Ramos (cell line): ENCODE results near the gene CA7.

Experiments
- in situ Hi-C: fragments of 300-500 bp; cut with MboI; formaldehyde crosslinking; loops from one replicate; pipeline ENCODE4 v1.14.3; 2022; ENCODE audit warnings: low sequenced_read_pairs; ENCODE audit not compliant: unreplicated experiment

Gene CA7

DNA sequence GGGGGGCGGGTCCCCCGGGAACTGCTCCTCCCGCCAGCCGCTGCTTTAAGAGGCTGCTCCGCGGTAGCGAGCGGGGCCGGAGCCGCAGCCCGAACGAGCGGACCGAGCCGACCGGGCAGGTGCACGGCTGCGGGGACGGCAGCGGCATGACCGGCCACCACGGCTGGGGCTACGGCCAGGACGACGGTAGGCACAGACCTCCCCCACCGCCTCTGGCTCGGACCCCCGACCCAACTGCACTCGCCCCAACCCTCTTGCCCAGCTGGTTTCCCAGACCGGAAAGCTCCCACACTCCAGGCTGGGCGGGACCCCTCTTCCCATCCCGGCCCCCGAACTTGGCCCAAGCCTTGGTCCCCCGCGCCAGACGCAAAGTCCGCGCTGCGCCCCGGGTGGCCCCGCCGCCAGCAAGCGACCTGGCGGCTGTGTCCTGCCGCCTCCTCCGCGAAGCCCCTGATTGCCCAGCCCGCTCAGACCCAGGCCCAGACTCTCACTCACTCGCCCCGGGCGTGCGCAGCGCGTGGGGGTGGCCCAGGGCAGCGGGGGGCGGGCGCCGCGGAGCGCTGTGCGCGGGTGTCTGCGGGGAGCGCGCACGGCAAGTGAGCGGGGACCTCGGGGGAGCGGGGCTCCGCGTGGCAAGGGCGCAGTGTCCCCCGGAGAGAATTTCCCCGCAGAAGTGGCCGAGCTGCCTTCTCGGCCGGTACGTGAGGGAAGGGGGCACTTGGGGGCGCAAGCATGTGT lies at the start of gene CA7:
Gene CA7, plus strand, starts transcription at position 73 of the 738 bp plus-strand sequence. Its CDS starts 74 bp downstream, at position 147.
- in situ Hi-C loops = no loop called here

DNA sequence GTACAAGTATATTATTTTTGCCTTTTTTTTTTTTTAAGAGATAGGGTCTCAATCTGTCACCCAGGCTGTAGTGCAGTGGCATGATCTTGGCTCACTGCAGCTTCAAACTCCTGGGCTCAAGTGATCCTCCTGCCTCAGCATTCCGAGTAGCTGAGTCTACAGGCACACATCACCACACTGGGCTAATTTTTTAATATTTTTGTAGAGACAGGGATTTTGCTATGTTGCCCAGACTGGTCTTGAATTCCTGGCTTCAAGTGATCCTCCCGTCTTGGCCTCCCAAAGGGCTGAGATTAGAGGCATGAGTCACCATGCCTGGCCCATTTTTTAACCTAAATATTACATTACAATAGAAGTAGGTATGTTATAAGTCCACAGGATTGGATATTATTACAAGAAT lies 46.1 kb upstream of the CA7 start:
- in situ Hi-C loops = no loop called here

DNA sequence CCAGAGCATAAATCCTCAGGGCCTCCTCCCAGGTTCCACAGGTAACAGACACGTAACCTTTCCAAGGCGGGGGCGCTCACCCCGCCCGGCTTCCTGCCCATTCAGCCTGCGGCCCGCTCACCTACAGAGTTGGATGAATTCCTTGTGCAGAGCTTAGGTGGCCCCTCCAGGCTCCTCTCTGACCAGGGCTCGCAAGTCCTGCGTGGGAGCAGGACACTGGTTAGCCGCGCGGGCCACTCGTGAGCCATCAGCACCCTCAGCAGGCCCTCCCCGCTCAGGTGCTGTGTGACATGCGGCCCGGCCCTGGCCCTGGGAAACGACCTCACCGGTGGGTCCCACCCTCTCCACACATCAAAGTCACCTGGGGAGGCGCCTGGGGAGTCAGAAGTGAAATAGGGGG lies 43.4 kb upstream of the CA7 start:
- in situ Hi-C loops = no loop called here

DNA sequence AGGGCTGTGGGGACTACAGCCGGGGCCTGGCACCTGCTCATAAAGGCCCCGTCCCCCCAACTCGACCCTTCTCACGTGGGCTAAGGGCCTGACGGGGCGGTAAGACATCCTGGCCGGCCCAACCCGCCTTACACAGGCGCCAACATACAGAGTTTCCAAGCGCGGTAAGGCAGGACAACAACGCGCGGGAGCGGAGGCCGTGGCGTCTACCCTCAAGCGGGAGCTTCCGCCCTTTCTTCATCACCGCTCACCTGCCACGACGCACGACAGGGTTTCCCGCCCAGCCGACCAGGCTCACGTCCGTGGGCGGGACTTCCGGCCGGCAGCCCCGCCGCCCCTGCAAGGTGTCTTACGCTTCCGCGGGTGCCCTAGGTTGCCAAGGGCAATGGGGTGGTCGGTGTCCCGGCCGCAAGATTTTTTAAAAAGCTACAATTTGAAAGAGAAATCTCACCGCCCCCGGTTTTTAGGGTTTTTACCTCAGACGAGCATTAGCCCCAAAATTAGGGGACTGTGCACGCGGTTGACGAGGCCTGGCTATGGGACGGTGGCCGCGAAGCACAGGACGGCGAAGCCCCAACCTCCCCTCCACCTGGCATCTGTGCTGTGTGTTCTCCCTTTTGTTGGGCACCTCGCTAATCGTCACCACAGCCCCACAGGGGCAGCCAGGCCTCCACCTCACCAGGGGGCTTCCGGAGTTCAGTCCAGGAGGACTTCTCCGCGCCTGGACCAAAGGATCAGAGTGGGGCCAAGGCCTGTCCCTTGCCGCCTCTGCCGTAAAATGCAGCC lies 42.7 kb upstream of the CA7 start, which contains the start of gene TERB1:
Gene TERB1, minus strand, starts transcription at position 265 of the 786 bp plus-strand sequence. CDS start 4,786 bp downstream, outside the sequence.
- in situ Hi-C loops = no loop called here

DNA sequence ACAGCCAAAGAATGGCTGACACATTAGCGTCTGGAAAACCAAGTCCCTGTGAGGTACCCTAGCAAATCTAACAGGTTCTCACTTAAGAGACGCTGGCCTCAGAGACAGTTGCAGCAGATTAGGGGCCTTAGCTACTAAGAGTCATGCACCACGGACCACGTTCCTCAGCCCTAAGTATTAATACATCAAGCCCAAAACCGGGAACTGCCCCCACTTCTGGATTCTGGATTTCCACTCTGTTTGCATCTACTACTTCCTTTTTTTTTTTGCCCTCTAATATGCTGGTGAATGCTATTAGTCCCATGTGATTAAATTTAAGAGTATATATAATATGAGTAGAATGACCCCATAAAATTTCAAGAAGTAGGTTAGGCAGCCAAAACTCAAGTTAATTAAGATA lies 42.1 kb upstream of the CA7 start:
- in situ Hi-C loops = no loop called here

DNA sequence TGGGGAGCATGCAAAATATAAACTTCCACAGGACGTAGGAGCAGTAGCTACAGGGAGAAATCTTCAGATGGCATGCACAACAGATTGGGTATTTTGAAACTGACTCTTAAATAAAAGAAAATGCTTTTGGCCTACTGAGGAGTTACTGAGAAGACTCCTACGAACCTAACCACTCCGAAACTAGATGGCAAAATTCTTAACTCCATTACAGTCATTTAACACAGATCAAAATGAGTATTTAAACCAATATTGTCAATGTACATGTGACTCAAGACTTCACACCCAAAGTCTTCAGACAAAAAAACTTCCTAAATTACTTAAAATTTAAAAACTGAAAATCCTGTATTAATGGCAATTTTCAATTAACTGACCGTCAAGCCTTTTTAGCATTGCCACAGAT lies 34.4 kb upstream of the CA7 start:
- in situ Hi-C loops = no loop called here

DNA sequence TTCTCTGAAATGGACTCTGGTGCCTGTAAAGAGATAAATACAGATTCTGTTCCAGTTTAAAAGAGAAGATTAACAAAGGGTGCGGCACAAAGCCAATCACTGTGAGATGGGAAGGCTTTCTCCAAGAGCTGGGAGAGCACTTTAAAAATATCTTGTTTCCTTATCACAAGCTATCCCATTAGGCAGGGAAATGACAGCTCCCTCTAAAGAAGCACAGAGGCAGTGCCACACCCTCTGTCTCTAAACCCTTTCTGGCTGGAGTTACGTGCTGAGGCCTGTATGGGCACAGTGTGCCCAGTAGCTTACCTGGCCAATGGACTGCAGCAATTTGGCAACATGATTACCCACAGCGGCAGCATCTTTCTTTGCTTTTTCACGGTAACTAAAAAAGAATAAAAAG lies 33.8 kb upstream of the CA7 start:
- in situ Hi-C loops = no loop called here

DNA sequence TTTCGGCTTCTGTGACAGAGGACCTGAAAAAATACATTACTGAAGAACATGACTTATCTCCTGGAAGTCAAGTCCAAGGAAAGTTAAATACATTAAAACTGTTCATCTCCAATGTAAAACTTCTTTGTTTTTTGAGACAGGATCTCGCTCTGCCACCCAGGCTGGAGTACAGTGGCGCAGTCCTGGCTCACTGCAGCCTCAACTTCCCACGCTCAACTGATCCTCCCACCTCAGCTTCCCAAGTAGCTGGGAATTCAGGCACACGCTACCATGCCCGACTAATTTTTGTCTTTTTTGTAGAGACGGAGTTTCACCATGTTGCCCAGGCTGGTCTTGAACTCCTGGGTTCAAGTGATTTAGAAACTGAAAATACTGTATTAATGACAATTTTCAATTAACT lies 33.2 kb upstream of the CA7 start:
- in situ Hi-C loops = no loop called here

DNA sequence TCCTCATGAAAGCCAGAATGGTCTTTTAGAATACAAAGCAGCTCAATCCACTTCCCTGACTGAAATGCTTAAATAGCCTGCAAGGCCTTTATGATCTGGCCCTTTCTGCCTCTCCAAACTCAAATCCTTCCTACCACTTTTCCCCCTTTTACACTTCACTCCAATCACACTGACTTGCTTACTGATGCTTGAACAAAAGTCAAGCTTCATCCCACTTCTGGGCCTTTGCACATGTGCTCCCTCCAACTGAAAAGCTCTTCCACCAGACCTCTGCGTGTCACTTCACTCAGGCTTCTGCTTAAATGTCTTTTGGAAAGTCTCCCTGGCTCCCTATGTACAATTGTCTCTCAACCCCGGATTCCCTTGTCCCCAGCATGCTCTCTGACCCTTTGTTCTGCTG lies 29.5 kb upstream of the CA7 start:
- in situ Hi-C loops = no loop called here

DNA sequence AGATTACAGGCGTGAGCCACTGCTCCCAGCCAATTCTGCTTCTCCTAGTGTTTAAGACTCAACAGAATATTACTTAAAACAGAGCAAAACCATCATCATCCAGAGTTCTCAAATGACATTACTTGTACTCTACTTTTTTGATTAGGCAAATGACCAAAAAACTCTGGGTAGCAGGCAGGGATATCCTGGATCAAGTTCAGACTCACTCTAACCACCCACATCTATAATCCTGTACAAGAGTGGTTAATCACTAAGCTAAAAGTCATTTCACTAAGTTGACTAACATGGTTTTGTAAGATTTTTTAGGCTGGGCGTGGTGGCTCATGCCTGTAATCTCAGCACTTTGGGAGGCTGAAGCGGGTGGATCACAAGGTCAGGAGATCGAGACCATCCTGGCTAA lies 20.2 kb upstream of the CA7 start:
- in situ Hi-C loops = no loop called here

DNA sequence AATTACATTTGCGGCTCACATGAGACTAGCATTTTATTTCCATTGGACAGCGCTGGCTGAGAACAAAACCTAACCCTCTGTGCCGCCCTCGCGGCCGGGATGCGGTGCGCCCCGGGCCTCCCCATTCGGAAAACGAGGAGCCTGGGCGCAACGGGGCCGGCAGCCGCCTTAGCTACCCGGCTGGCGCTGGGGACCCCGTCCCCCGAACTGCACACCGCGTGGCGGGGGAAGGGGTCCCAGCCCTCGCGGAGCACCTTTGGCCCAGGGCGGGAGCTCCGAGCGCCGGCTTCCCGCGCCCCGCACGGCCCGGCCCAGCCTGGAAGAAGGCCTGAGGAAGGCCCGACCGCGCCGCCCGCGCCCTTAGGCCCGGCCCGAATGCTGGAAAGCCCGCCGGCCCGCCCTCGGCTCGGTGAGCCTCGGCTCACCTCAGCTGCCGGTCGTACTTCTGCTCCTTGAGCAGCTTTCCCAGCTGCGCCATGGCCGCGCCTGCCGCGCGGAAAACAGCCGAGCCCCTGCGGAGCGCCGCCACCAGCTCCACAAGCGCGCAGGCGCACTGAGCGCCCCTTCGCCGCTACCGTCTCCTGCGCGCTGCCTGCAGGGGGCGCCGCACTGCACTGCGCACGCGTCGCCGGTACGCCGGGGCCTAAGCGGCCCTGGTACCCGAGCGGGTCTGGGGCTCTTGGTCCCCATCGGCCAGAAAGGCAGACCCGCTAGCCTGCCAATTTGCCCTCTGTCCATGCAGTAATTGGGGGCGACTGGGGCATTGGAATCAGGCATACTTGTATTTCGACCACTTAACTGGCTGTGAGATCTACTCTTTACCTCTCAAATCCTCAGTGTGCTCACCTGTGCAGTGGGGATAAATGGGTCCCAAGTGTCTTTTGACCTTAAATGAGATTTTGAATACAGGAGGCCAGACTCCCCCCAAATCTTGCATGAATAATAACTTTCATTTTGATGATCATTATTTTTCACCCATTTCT lies 13.5 kb upstream of the CA7 start, which contains the start of gene NAE1:
Gene NAE1, minus strand, starts transcription at position 555 of the 983 bp plus-strand sequence. Its CDS starts 77 bp downstream, at position 478.
- in situ Hi-C loops = no loop called here

DNA sequence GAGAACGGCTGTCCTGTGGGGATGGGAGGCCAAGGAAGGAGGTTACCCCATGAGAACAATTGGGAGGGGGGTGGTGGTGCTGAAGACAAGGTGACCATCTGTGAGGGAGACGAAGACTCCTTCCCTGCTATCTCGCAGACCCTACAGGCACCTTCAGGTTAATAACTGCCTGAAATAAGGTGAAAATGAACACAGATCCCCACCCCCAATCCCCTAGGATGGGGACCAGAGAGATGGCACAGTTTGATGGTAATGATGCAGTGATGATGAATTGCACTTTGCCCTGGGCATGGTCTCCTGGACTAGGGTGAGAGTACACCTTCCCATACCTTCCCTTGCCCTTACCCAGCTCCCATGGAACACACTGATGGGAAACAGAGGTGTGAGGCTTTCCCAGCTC lies 12.0 kb upstream of the CA7 start:
- in situ Hi-C loops = no loop called here

DNA sequence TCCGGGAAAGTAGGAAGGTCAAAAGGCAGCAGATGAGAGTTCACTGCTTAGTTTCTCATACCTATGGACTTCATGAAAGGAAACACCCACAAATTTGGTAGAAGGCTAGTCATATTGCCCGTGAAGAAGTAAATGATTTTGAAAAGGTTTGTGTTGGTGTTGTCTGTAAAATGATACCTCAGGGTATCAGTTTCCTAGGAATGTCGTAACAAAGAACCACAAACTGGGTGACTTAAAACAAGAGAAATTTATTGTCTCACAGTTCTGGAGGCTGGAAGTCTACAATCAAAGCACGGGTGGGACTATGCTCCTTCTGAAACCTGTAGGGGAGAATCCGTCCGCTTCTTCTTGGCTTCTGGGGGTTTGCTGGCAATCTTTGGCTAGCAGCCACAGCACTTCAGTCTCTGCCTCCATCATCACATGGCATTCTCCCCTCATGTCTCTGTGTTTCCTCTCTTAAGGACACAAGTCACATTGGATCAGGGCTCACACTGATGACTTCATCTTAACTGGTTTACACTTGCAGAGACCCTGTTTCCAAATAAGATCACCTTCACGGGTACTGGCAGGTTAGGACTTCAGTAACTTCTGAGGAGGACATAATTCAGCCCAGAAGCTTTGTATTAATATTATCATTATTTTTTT lies 11.4 kb upstream of the CA7 start:
- in situ Hi-C loops = no loop called here

DNA sequence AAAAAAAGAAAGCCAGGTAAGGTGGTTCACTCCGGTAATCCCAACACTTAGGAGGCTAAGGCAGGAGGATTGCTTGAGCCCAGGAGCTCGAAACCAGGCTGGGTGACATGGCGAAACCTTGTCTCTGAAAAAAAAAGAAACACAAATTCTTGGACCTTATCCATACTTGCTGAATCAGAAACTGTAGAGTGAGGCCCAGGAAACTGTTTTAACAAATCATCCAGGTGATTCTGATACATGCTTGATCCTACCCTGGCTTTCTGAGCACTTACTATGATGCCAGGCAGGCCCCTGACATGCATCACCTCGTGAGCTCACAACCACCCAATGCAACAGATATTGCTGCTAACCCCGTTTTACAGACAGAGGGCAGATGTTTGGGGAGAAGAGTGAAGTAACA lies 9.5 kb upstream of the CA7 start:
- in situ Hi-C loops = no loop called here

DNA sequence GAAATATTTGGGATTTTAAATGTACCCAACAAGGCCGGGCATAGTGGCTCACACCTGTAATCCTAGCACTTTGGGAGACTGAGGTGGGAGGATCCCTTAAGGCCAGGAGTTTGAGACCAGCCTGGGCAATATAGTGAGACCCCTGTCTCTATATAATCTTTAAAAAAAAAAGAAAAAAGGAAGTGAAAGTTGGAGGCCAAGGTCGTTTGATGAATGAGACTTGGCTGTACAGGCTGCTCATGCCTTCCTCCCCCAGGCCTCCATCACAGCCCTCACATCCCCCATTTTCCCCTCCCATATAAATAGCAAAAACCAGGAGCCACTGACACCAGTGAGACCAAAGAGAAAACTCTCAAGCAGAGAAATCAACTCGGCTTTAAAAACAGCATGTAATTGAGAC lies 3.3 kb upstream of the CA7 start:
- in situ Hi-C loops = no loop called here

DNA sequence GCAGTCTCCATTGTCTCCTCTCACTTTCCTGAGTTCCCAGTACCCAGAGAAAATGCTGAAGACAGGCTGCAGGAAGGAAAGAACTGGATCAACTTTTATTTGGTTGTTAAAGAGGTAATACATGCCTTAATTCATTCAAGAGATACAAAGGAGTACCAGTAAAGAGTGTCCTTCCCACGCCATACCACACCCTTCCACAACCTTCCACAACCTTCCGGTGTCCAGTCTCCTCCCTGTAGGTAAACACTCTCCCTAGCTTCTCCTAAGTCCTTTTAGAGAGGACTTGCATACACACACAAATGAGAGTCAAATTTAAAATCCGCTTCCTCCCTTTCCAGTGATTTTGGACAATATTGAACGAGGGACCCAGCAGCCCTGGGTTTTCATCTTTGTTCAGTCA lies 2.8 kb upstream of the CA7 start:
- in situ Hi-C loops = no loop called here

DNA sequence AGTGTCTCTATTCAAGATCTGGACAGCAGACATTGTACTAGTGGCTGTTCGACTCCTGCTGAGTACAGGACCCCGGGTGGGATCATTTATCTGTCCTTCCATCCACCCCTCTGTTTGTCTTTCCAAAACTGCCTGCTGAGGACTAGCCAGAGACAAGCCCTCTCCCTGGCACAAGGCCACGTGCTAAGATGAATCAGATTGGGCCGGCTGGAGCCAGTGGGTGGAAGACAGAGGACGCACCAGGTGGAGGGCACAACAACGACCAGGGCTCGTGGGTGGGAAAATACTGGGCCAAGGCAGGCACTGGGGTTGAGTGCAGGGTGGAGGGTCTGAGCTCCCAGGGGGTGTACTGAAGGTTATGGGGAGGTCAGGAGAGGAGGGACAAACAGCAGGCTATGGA lies 1.4 kb upstream of the CA7 start:
- in situ Hi-C loops = no loop called here

DNA sequence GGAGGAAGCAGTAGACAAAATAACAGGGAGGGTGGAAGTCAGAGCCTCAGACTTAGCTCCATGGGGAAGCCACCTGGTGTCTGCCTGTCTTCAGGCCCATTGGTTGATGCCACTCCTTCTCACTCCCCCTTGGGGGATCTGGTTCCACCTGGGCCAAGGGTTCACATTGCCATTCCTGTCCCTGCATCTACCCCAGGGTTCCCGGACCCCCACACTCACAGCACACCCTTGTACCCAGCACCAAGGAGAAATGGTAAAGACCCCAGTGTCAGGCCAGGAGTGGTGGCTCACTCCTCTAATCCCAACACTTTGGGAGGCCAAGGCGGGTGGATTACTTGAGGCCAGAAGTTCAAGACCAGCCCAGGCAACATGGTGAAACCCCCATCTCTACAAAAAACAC lies 1.0 kb upstream of the CA7 start:
- in situ Hi-C loops = no loop called here

DNA sequence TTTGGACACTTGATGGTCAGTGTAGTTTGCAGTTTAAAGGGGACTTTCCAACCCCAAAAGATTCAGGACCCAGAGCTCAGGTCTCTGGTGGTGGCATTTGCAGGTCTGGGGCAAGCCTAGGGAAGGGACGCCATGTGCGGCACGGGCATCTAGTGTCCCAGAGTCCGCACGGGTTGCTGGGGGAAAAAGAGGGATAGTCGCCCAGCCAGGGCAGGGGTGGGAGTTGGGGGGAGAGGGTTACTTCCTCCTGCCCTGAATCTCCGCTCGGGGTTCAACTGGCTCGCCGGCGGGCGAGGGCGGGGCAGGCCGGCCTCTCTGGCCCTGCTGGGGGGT lies 239 bp upstream of the CA7 start:
- in situ Hi-C loops = no loop called here

DNA sequence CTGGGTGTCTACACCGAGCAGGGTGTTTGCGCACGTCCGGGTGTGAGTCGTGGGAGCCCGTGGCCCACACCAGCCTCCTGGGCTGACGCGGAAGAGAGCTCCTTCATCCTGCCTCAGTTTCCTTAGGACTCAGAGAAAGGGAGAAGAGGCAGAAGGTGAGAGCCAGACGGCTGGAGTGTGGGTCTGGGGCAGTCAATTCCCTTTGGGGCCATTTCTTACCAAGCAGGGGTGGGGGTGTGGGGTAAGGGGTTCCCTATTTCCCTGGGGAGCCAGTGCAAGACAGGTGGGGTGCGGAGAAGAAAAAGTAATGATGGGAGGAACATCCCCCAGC lies 831 bp downstream of the CA7 start:
- in situ Hi-C loops = no loop called here
